Ovary (tissue), 3 donors: ENCODE data around the gene RERE.

ENCODE experiments used
- CTCF ChIP-seq, 3 donors: fragments of 450-650 bp in 2 of 3; fragments of 200-600 bp in 1 of 3; IDR thresholded peaks; one replicate each; pipeline versions ENCODE4 v1.5.1 to v1.8.0; 2016 to 2022; ENCODE audit warnings: antibody characterized with exemption in 3 of 3, mild to moderate bottlenecking in 1 of 3
- EP300 ChIP-seq: sonication (generic); formaldehyde crosslinking; IDR thresholded peaks from one replicate; pipeline ENCODE4 v1.6.1; 2017; ENCODE audit warnings: antibody characterized with exemption
- POLR2A ChIP-seq: fragments of 450-650 bp; IDR thresholded peaks from one replicate; pipeline ENCODE4 v1.6.1; 2017; ENCODE audit warnings: antibody characterized with exemption, mild to moderate bottlenecking, moderate library complexity
- donor health status: DM: no; HTN: no; CAD: no.

GRCh38 chr1:8839990-8840389 lies 22.6 kb upstream of the RERE start:
- TF ChIP-seq CTCF (IDR thresholded peaks at IDR 0.05): no peak
- no peak for TF ChIP-seq POLR2A
- TF ChIP-seq EP300: no peak
